Measurements from ENCODE around the gene PLPP6. TPM values are rescaled to one million over a fixed set of nuclear protein-coding genes. Genes with fewer than 3 reads are reported as not detected.

The PLPP6 gene
- 5.9 and 6.1 TPM in 2 replicates for total RNA-seq

DNA sequence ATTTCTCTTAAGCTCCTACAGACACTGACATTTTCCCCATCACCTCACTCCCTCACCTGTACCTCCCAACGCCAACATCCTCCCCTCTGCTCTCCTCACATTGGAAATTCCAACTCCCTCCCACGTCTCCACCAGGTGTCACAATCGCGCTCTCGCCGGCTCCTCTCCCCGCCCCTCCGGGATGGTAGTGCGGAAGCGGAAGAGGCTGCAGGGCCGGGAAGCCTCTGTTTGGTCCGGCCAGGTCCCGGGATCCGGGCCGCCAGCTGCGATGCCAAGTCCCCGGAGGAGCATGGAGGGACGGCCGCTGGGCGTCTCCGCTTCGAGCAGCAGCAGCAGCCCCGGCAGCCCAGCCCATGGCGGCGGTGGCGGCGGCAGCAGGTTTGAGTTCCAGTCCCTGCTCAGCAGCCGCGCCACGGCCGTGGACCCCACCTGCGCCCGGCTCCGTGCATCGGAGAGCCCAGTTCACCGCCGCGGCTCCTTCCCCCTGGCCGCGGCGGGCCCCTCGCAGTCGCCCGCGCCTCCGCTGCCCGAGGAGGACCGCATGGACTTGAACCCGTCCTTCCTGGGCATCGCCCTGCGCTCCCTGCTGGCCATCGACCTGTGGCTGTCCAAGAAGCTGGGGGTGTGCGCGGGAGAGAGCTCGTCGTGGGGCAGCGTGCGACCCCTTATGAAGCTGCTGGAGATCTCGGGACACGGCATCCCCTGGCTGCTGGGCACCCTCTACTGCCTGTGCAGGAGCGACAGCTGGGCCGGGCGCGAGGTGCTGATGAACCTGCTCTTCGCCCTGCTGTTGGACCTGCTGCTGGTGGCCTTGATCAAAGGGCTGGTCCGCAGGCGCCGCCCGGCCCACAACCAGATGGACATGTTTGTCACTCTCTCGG, at the start of gene PLPP6:
Gene PLPP6 (plus strand): TSS at position 187 of the 881 bp plus-strand sequence. CDS start 82 bp downstream, at position 269.
- H3K36me3 ChIP-seq (ENCODE audit: control insufficient read depth, insufficient read depth, low read length), result no peaks in the 10 kb centered on the region
- no peak for FAIRE-seq
- H3K4me3 ChIP-seq (ENCODE audit: low read depth, low read length), result peak within 1 kb of the TSS; percentile 84
- DNase-seq (ENCODE audit: low read depth), result peak; percentile 87
- TF ChIP-seq, protein P1, sequence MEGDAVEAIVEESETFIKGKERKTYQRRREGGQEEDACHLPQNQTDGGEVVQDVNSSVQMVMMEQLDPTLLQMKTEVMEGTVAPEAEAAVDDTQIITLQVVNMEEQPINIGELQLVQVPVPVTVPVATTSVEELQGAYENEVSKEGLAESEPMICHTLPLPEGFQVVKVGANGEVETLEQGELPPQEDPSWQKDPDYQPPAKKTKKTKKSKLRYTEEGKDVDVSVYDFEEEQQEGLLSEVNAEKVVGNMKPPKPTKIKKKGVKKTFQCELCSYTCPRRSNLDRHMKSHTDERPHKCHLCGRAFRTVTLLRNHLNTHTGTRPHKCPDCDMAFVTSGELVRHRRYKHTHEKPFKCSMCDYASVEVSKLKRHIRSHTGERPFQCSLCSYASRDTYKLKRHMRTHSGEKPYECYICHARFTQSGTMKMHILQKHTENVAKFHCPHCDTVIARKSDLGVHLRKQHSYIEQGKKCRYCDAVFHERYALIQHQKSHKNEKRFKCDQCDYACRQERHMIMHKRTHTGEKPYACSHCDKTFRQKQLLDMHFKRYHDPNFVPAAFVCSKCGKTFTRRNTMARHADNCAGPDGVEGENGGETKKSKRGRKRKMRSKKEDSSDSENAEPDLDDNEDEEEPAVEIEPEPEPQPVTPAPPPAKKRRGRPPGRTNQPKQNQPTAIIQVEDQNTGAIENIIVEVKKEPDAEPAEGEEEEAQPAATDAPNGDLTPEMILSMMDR (IDR thresholded peaks at IDR 0.05; ENCODE audit: insufficient read depth, low read length, severe bottlenecking), result peak; percentile 55
- H3K27me3 ChIP-seq (ENCODE audit: control insufficient read depth, insufficient read depth, low read length), result no peaks in the 10 kb centered on the region

DNA sequence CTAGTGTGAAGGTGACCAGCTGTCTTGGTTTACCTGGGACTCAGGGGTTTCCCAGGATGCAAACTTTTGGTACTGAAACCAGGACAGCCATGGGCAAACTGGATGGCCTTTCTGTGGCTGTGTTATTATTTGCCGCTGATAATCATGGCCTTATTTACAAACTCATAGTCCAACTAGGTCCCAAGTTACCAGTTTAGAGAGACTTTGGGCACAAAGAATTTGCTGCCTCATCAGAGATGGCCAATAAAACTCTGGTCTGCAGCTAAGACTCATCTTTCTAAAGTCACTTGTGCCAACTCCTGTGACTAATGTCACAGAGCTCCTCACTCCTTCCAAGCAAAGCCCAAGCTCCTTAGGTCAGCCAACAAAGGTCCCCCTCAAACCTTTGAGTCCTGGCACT, 47.5 kb upstream of the PLPP6 start:
- Histone ChIP-seq H3K4me3 (ENCODE audit: low read depth, low read length) (no peak overlapping the region), H3K36me3 (ENCODE audit: control insufficient read depth, insufficient read depth, low read length) (no peaks in the 10 kb centered on the region), H3K27me3 (ENCODE audit: control insufficient read depth, insufficient read depth, low read length) (no peaks in the 10 kb centered on the region)
- DNase-seq (ENCODE audit: low read depth), result no peak
- TF ChIP-seq, protein P1 (IDR thresholded peaks at IDR 0.05; ENCODE audit: insufficient read depth, low read length, severe bottlenecking), result no peak
- no peak for FAIRE-seq

DNA sequence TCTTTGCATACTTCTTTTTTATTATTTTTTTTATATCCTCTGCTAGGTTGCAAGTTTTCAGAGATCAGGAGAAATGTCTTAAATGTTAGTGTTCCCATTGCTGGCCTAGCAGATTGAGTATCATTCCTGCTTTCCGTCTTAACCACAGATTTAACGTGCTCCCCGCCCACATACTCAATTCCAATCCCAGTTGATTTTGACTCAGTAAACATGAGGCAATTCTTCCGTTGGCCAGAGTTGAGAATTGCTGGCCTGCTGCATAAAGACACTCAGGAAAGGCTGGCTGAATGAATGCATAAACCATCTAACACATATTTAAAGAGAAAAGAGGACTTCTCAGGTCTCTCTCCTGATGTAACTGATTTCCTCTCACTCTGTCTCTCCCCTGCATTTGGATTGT, 46.8 kb upstream of the PLPP6 start:
- no peak overlapping the region for H3K4me3 ChIP-seq (ENCODE audit: low read depth, low read length)
- DNase-seq (ENCODE audit: low read depth) (peak; percentile 57), FAIRE-seq (no peak)
- no peaks in the 10 kb centered on the region for H3K27me3 ChIP-seq (ENCODE audit: control insufficient read depth, insufficient read depth, low read length)
- H3K36me3 ChIP-seq (ENCODE audit: control insufficient read depth, insufficient read depth, low read length), result no peaks in the 10 kb centered on the region
- TF ChIP-seq, protein P1 (IDR thresholded peaks at IDR 0.05; ENCODE audit: insufficient read depth, low read length, severe bottlenecking), result no peak

DNA sequence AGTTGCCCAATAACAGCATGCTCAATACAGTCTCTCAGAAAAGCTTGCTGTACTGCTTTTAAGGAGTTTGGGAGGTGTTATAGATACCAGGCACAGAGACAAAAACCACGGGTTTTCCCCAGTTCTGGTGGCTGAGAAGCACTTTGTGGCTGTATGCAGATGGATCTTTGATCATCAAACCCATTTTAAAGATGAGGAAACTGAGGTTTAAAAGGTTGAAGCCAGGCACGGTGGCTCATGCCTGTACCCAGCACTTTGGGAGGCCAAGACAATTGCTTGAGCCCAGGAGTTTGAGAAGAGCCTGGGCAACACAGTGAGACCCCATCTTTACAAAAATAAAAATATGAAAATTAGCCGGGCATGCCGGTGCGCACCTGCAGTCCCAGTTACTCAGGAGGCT, 46.3 kb upstream of the PLPP6 start:
- Histone ChIP-seq H3K27me3 (ENCODE audit: control insufficient read depth, insufficient read depth, low read length) (no peaks in the 10 kb centered on the region), H3K36me3 (ENCODE audit: control insufficient read depth, insufficient read depth, low read length) (no peaks in the 10 kb centered on the region), H3K4me3 (ENCODE audit: low read depth, low read length) (no peak overlapping the region)
- FAIRE-seq (no peak), DNase-seq (ENCODE audit: low read depth) (no peak)
- TF ChIP-seq, protein P1 (IDR thresholded peaks at IDR 0.05; ENCODE audit: insufficient read depth, low read length, severe bottlenecking), result no peak

DNA sequence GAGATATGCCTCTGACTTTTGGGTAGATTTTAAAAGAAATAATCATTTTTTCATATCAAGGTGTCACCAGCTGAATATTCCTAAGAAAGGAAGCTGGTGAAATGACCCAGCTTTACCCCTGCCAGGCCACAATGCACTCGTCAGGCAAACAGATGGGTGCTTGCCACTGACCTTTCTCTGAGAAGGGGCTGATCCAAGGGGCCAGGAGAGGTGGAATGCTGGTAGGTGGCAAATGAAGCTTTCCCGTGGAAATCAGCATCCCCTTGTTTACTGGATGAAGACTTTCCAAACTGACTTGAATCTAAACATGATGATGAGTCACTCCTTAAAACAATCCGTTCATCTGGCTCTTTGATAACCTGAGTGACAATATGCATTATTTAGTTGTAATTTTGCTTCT, 44.3 kb upstream of the PLPP6 start:
- no peaks in the 10 kb centered on the region for H3K27me3 ChIP-seq (ENCODE audit: control insufficient read depth, insufficient read depth, low read length)
- H3K36me3 ChIP-seq (ENCODE audit: control insufficient read depth, insufficient read depth, low read length), result no peaks in the 10 kb centered on the region
- FAIRE-seq, result no peak
- H3K4me3 ChIP-seq (ENCODE audit: low read depth, low read length), result no peak overlapping the region
- TF ChIP-seq, protein P1 (IDR thresholded peaks at IDR 0.05; ENCODE audit: insufficient read depth, low read length, severe bottlenecking), result no peak
- DNase-seq (ENCODE audit: low read depth), result no peak
